Prostate gland (tissue), 2 donors: ENCODE results near the gene EGFLAM.

Experiments used
- POLR2A ChIP-seq: fragments of 450-650 bp; IDR thresholded peaks from one replicate; pipeline ENCODE4 v1.6.1; 2016; ENCODE audit warnings: antibody characterized with exemption, mild to moderate bottlenecking
- TF ChIP-seq, protein P1 (sequence below), 4 experiments: fragments of 200-600 bp in 2 of 4; fragments of 450-650 bp in 2 of 4; sonication (generic) in 2 of 4; IDR thresholded peaks; 1 replicate in 3 of 4; 2 replicates in 1 of 4; pipeline ENCODE4 v1.5.1; 2016 to 2019; ENCODE audit warnings: antibody characterized with exemption in 4 of 4, mild to moderate bottlenecking in 2 of 4, moderate library complexity in 2 of 4

DNA sequence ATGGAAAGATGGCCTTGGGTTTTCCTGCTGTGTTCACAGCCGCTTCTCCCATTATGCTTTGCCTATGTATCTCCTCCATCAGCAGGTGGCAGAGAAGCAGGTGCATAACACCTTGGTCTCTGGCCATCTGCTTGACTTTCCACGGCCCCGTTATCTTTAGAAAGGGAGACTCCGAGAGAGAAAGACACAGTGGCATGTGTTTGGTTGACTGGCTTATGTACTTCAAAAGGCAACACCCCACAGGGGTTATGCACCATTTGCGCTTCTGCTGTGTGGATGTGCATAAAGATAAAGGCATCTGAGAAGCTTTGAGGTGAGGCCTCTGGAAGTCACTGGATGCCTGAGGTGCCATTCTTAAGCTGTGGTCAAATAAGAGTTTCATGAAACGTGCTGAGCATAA lies 138.4 kb downstream of the EGFLAM start:
- TF ChIP-seq POLR2A, result no peak
- TF ChIP-seq, protein P1, sequence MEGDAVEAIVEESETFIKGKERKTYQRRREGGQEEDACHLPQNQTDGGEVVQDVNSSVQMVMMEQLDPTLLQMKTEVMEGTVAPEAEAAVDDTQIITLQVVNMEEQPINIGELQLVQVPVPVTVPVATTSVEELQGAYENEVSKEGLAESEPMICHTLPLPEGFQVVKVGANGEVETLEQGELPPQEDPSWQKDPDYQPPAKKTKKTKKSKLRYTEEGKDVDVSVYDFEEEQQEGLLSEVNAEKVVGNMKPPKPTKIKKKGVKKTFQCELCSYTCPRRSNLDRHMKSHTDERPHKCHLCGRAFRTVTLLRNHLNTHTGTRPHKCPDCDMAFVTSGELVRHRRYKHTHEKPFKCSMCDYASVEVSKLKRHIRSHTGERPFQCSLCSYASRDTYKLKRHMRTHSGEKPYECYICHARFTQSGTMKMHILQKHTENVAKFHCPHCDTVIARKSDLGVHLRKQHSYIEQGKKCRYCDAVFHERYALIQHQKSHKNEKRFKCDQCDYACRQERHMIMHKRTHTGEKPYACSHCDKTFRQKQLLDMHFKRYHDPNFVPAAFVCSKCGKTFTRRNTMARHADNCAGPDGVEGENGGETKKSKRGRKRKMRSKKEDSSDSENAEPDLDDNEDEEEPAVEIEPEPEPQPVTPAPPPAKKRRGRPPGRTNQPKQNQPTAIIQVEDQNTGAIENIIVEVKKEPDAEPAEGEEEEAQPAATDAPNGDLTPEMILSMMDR (IDR thresholded peaks at IDR 0.05), result no peak
